GM19452 (cell line): ENCODE measurements around the gene TRAF3IP3.
A peak's percentile ranks its signal among the peaks of the same experiment; 100 is the strongest.

Source experiments
- ATAC-seq: cut with Tn5 transposase; IDR thresholded peaks from one replicate; pipeline ENCODE4 v1.9.1; 2021; ENCODE audit not compliant: unreplicated experiment

The TRAF3IP3 gene, protein sequence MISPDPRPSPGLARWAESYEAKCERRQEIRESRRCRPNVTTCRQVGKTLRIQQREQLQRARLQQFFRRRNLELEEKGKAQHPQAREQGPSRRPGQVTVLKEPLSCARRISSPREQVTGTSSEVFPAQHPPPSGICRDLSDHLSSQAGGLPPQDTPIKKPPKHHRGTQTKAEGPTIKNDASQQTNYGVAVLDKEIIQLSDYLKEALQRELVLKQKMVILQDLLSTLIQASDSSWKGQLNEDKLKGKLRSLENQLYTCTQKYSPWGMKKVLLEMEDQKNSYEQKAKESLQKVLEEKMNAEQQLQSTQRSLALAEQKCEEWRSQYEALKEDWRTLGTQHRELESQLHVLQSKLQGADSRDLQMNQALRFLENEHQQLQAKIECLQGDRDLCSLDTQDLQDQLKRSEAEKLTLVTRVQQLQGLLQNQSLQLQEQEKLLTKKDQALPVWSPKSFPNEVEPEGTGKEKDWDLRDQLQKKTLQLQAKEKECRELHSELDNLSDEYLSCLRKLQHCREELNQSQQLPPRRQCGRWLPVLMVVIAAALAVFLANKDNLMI

GRCh38 chr1:209755926-209756614 is at the start of gene TRAF3IP3:
Gene TRAF3IP3, plus strand, starts transcription at chr1:209756053. Its CDS starts 3,987 bp downstream, at chr1:209760040.
- peak; percentile 66 for ATAC-seq

DNA sequence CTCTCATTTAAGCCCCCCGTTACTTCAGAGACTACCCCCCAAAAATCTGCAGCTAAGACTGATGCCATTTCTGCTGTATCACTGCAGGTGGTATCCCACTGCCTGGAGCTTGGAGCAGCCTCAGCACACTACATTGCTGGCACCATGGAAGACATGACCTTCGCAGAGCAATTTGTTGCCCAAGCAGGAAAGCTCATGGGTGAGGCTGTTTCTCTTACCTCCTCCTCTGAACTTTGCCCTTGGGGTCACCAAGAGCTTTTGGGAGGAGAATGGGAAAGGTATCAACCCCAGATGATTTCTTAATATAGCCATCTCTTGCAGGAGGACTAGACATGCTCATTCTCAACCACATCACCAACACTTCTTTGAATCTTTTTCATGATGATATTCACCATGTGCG is 49.2 kb upstream of the TRAF3IP3 start:
- ATAC-seq, result no peak

- no peak for ATAC-seq
These were observed 48.5 kb upstream of the TRAF3IP3 start for GRCh38 chr1:209707308-209707707.

DNA sequence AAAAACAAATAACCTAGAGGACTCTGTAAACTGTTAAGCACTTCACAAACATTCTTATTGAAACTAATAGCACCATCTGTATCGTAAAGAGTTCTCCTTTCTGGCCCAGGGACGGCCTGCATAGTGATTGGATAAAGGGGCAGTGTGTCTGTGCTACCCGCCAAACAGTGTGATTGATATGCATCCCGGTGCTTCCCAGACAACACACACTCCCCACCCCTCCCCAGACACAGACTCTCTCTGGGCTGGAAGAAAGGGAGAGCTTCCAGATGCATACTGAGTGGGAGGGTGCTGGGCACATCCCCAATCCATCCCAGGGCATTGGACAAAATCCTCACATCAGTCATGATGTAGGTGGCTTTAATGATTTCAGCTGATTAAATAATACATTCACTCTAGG is 47.6 kb upstream of the TRAF3IP3 start:
- no peak for ATAC-seq

DNA sequence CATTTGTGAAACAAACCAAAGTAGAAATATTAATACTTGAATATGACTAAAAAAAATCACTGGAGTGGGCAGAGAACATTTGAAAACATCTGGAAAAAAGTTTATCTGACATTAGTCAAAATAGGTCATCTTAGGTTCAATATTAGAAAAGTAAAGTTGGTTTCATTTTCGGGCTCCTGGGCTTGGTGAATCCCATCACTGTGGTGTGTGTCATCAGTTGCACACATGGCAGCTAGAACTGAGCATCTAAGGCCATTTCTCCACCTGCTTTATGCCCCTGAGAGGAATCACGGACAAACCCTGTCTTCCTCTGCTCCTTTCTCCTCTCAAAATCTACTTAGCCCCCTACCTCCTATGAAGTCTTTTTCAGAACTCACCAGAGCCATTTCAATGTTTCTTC is 45.8 kb upstream of the TRAF3IP3 start:
- no peak for ATAC-seq

GRCh38 chr1:209710847-209711246 is 45.0 kb upstream of the TRAF3IP3 start:
- no peak for ATAC-seq

DNA sequence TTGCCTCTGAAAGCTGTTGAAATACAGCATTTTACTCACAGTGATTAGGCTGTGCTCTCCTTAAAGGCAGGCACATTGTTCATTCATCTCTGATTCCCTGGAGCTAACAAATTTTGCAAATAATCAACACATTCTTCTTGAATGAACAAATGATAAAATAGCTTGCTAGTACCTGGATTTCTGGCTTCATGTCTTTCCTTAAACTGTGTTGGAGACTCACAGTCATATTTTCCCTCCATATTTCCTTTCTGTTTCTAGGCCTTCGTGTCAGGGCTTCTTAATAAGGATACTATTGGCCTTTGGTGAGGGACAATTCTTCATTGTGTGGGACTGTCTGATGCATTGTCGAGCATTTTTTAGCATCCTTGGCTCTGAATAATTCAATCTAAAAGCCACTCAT is 41.5 kb upstream of the TRAF3IP3 start:
- ATAC-seq, result no peak

DNA sequence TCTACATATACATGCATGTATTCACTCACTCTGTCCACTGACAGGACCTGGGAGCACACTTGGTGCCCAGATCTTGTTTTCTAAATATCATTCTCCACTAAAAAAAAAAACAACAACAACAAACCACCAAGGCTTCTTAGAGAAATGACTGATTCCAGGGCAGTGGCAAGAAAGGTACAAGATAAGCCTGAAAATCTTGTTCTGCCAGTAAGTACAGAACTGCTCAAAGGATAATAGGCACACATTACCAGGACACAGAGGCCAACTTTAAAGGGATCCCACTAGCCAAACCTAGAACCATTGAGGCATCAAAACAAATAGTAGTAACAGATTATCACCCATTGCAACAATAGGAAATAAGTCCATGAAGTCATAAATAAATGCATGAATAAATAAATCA is 40.5 kb upstream of the TRAF3IP3 start:
- no peak for ATAC-seq

GRCh38 chr1:209717818-209718217 is 38.0 kb upstream of the TRAF3IP3 start:
- ATAC-seq, result no peak

DNA sequence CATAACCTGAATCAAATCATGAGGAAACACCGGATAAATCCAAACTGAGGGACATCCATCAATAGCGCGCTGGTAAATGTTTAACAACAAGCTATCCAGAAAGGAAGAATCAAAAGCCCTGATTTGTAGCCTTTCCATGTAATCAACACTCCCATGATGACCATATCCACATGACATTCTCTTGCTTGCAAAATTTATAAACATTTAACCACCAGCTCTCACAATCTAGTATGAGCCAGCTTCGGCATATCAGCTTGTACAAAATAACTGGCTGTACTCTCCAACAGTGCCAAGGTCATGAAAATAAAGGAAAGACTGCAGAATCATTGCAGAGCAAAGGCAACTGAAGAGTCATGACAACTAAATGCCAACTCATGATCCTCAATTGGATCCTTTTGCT is 35.5 kb upstream of the TRAF3IP3 start:
- no peak for ATAC-seq

DNA sequence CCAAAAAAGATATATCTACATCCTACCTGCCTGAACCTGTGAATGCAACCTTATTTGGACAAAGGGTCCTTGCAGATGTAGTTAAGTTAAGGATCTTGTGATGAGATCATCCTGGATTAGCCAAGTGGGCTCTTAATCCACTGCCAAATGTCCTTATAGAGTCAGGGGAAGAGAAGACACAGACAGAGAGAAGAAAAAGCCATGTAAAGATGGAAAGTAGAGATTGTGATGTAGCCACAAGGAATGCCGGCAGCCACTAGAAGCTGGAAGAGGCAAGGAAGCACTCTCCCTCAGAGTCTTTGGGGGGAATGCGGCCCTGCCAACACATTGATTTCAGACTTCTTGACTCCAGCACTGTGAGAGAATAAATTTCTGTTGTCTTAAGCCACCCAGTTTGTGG is 35.0 kb upstream of the TRAF3IP3 start:
- no peak for ATAC-seq

GRCh38 chr1:209721323-209721722 is 34.5 kb upstream of the TRAF3IP3 start:
- ATAC-seq, result no peak

DNA sequence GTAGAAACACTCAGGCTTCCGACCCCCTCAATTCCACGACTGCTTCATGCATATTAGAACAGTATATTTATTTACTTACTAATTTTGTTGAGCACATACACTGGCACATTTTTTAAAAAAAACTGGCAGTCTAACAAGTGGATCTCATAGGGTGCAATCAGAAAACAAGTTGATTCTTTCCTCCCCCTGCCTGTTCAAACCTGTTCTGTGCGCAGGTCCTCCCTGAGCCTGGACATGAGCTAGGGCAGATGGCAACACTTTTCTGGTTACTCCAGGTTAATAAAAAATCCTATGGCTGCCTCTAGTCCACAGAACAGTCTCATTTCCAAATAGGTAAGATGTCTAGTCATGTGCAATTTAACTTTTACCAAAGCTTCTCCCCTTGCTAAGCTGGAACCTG is 32.6 kb upstream of the TRAF3IP3 start:
- no peak for ATAC-seq

GRCh38 chr1:209723756-209724693 is 31.8 kb upstream of the TRAF3IP3 start:
- ATAC-seq, result no peak

DNA sequence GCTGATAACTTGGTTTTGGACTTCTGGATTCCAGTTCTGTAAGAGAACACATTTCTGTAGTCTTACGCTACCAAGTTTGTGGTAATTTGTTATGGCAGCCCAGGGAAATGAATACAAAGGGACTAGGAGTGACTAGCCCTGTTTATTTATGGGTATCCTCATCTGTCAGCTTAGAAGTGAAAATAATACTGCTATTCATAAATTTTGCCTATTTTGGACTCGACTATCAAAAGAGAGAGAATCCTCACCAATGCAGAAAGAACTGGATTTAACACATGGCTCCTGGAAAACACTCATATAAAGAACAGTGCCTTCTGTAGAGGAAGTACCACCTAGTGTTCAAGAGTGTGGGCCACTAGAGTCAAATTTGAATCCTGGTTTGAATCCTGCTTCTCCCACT is 28.6 kb upstream of the TRAF3IP3 start:
- ATAC-seq, result no peak

GRCh38 chr1:209727785-209728184 is 28.1 kb upstream of the TRAF3IP3 start:
- no peak for ATAC-seq

DNA sequence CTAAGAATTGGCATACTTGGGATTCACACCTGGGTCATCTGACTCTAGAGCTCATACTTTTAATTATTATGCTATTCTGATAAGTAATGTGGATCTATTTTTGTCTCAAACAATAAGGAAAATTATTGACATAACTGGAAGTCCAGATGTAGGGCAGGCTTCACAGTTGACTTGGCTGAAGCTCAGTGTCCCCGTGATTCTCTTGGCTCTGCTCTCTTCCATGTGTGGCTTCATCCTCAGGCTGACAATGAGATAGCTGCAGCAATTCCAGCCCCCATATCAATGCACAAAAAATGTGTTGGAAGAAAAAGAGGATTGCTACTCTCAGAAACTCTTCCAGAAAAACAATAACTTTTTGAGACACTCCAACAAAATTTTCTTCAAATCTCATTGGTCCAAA is 27.4 kb upstream of the TRAF3IP3 start:
- ATAC-seq, result no peak

DNA sequence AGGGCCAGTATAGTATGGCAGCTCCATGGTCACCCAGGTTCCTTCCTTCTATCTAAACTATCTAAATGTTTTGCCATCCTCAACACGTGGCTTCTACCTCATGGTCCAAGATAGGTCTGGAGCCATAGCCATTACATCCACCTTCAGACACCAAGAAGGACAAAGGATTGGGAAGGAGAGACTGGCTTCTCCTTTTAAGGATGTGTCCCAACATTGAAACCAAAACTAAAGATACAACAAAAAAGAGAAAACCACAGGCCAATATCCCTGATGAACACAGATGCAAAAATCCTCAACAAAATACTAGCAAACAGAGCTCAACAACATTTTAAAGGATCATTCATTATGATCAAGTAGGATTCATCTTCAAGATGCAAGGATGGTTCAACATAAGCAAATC is 26.4 kb upstream of the TRAF3IP3 start:
- no peak for ATAC-seq

DNA sequence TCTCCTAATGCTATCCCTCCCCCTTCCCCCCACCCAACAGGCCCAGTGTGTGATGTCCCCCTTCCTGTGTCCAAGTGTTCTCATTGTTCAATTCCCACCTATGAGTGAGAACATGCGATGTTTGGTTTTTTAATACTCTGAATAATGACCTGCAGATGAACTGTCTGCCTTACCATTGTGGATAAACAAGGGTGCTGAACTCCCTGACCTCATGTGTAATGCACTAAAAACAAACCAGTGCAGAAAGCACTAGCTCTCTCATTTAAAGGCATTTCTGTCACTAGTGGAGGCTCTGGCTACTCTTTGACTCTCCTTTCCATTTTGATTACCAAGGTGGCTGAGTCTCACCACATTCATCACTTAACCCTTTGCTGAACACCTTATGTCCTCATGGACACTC is 23.1 kb upstream of the TRAF3IP3 start:
- ATAC-seq, result no peak

- ATAC-seq, result no peak
These were observed 22.3 kb upstream of the TRAF3IP3 start for GRCh38 chr1:209733409-209734192.
